Measurements from ENCODE around the gene DENND10.

DENND10 gene

DNA sequence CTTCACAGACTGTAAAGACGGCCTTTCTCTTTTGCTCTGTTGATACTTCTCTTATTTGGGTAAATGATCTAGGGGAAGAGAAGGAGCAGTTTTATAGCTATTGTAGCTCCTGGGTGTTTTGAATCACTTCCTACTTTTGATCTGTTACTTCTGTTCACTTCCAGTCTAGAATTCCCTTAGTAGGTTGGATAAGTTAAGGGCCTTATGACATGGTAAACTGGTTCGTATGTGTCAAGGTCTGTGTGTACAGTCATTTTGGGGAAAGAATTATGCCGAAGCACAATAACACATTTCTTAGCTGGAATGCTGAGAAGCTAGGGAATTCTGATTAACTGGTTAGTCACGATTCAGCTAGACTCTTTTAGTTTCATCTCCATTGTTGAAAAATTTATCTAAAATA, 8.1 kb downstream of the DENND10 start:
- no peak for DNase-seq (ENCODE audit: low read depth, low spot score)
- H3K9me3 ChIP-seq (ENCODE audit: insufficient read depth, low read length): no peaks in the 10 kb centered on the region
- TF ChIP-seq YY1 (IDR thresholded peaks at IDR 0.05; ENCODE audit: insufficient read depth, insufficient read length): no peak
- TF ChIP-seq ZNF274 (IDR thresholded peaks at IDR 0.05; ENCODE audit: low read depth, low read length): no peak
- TF ChIP-seq SUZ12 (IDR thresholded peaks at IDR 0.05; ENCODE audit: extremely low read depth, insufficient read depth, insufficient read length): no peak
- H3K27me3 ChIP-seq (ENCODE audit: insufficient read depth, insufficient read length): no peaks in the 10 kb centered on the region
- no peaks in the 10 kb centered on the region for H3K4me1 ChIP-seq (ENCODE audit: insufficient read depth, insufficient read length)
- peaks cover 40% of the 10 kb centered on the region for H3K36me3 ChIP-seq (ENCODE audit: insufficient read depth, insufficient read length, low read length)
- no peak overlapping the region for H3K9ac ChIP-seq (ENCODE audit: insufficient read length, low read depth)
- H3K4me3 ChIP-seq (ENCODE audit: insufficient read length, low read depth): no peak overlapping the region

DNA sequence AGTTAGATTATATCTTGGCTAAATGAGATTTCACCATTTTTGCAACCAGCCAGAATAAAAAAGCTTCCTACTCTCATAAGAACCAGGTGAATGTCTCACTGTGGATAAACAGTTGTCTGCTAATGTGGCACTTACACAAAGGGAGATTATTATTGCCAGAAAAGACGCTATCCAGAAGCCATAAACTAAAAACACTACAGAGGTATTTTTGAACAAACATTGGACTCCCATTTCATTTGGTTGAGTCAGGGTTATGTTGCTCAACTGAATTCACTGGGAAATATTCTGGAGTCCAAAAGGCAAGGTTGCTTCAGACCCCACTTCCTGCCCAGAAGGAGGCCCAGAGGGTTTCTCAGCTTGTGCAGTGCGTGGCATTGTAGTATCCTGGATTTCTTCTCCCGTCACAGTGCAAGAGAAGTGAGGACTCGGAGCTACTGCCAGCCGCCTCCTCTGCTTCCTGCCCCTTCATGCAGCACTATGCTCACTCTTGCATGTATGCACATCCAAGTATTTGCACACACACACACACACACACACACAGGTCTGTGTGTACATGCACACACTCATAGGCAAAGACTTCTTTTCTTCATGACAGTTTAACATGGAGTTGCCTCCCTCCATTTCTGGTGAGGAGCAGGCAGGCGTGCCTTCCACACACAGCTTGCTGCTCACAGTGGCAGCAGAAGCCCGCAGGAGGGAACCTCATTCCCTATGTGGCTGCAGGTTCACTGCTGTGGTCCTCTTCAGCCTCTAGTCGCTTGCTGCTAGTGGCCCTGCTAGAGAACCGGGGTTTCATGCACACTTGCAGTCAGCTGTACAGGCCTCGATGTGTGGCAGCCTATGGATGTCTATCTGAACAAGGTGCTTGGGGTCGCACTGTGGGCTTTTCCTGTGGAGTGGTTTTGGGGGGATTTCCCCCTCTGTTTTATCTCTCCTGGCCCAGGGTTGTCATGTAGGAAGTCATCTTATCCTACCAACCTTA, 10.1 kb downstream of the DENND10 start:
- H3K4me1 ChIP-seq (ENCODE audit: insufficient read depth, insufficient read length): no peaks in the 10 kb centered on the region
- DNase-seq (ENCODE audit: low read depth, low spot score): no peak
- peaks cover 45% of the 10 kb centered on the region for H3K36me3 ChIP-seq (ENCODE audit: insufficient read depth, insufficient read length, low read length)
- no peaks in the 10 kb centered on the region for H3K27me3 ChIP-seq (ENCODE audit: insufficient read depth, insufficient read length)
- TF ChIP-seq SUZ12 (IDR thresholded peaks at IDR 0.05; ENCODE audit: extremely low read depth, insufficient read depth, insufficient read length): no peak
- TF ChIP-seq ZNF274 (IDR thresholded peaks at IDR 0.05; ENCODE audit: low read depth, low read length): no peak
- no peak for TF ChIP-seq YY1 (IDR thresholded peaks at IDR 0.05; ENCODE audit: insufficient read depth, insufficient read length)
- no peak overlapping the region for H3K4me3 ChIP-seq (ENCODE audit: insufficient read length, low read depth)
- no peaks in the 10 kb centered on the region for H3K9me3 ChIP-seq (ENCODE audit: insufficient read depth, low read length)
- H3K9ac ChIP-seq (ENCODE audit: insufficient read length, low read depth): no peak overlapping the region

DNA sequence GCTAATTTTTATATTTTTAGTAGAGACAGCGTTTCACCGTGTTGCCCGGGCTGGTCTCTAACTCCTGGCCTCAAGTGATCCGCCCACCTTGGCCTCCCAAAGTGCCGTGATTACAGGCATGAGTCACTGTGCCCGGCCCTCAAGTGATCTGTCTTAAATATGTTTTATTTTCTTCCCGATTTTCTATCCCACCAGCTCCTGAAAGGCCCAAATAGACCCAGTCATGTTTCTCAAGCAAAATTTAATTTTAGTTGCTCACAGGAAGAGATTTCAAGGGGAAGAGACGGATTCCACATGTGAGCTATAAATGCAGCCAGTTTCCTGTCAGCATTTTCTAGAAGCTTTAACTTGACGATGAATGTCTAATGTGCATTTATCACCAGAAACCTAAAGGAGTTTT, 12.0 kb downstream of the DENND10 start:
- Histone ChIP-seq H3K9ac (ENCODE audit: insufficient read length, low read depth) (no peak overlapping the region), H3K9me3 (ENCODE audit: insufficient read depth, low read length) (no peaks in the 10 kb centered on the region), H3K4me1 (ENCODE audit: insufficient read depth, insufficient read length) (no peaks in the 10 kb centered on the region), H3K36me3 (ENCODE audit: insufficient read depth, insufficient read length, low read length) (peaks cover 54% of the 10 kb centered on the region), H3K27me3 (ENCODE audit: insufficient read depth, insufficient read length) (no peaks in the 10 kb centered on the region), H3K4me3 (ENCODE audit: insufficient read length, low read depth) (no peak overlapping the region)
- TF ChIP-seq YY1 (IDR thresholded peaks at IDR 0.05; ENCODE audit: insufficient read depth, insufficient read length): no peak
- TF ChIP-seq SUZ12 (IDR thresholded peaks at IDR 0.05; ENCODE audit: extremely low read depth, insufficient read depth, insufficient read length): no peak
- TF ChIP-seq ZNF274 (IDR thresholded peaks at IDR 0.05; ENCODE audit: low read depth, low read length): no peak
- no peak for DNase-seq (ENCODE audit: low read depth, low spot score)

DNA sequence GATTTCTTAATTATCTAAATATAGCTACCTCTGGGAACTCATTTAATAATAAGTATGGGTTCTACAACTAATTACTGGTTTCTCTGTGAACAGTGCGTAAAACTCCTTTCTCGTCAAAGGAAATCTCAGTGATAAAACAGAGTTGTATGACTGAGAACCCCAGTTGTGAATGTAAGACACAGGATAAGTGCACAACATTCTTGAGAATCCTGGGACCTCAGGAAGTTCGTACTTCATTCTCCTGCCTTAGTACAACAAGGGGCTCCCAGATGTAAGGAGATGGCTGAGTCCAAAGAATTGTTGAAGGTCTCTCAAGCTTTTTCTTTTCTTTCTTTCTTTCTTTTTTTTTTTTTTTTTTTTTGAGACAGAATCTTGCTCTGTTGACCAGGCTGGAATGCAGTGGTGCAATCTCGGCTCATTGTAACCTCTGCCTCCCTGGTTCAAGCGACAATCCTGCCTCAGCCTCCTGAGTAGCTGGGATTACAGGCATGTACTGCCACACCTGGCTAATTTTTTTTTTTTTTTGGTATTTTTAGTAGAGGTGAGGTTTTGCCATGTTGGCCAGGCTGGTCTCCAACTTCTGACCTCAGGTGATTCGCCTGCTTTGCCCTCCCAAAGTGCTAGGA, 12.5 kb downstream of the DENND10 start:
- Histone ChIP-seq H3K4me3 (ENCODE audit: insufficient read length, low read depth) (no peak overlapping the region), H3K4me1 (ENCODE audit: insufficient read depth, insufficient read length) (no peaks in the 10 kb centered on the region), H3K9me3 (ENCODE audit: insufficient read depth, low read length) (no peaks in the 10 kb centered on the region), H3K36me3 (ENCODE audit: insufficient read depth, insufficient read length, low read length) (peaks cover 51% of the 10 kb centered on the region), H3K9ac (ENCODE audit: insufficient read length, low read depth) (no peak overlapping the region), H3K27me3 (ENCODE audit: insufficient read depth, insufficient read length) (no peaks in the 10 kb centered on the region)
- DNase-seq (ENCODE audit: low read depth, low spot score): no peak
- TF ChIP-seq ZNF274 (IDR thresholded peaks at IDR 0.05; ENCODE audit: low read depth, low read length) (no peak), SUZ12 (IDR thresholded peaks at IDR 0.05; ENCODE audit: extremely low read depth, insufficient read depth, insufficient read length) (no peak), YY1 (IDR thresholded peaks at IDR 0.05; ENCODE audit: insufficient read depth, insufficient read length) (no peak)

DNA sequence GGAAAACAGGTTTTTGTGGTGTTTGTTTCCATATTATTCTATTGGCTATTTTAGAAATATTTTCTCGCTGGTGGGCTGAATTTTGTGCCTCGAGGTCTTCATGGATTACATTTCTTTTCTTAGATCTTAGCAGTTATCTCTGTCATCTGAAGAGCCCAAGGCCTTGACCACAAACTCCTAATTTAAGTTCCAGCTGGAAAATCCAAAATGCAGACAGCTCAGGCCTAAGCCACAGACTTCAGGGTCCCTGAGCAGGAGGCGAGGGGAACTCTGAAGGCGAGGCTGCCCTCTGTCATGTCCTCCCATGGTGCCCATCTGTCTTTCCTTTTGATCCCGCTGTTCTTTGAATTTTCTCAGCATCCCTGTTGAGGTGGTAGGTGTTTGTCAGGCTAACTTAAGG, 14.3 kb downstream of the DENND10 start:
- DNase-seq (ENCODE audit: low read depth, low spot score): no peak
- Histone ChIP-seq H3K36me3 (ENCODE audit: insufficient read depth, insufficient read length, low read length) (peaks cover 51% of the 10 kb centered on the region), H3K27me3 (ENCODE audit: insufficient read depth, insufficient read length) (no peaks in the 10 kb centered on the region), H3K9me3 (ENCODE audit: insufficient read depth, low read length) (no peaks in the 10 kb centered on the region), H3K4me1 (ENCODE audit: insufficient read depth, insufficient read length) (no peaks in the 10 kb centered on the region), H3K9ac (ENCODE audit: insufficient read length, low read depth) (no peak overlapping the region), H3K4me3 (ENCODE audit: insufficient read length, low read depth) (no peak overlapping the region)
- TF ChIP-seq YY1 (IDR thresholded peaks at IDR 0.05; ENCODE audit: insufficient read depth, insufficient read length): no peak
- TF ChIP-seq ZNF274 (IDR thresholded peaks at IDR 0.05; ENCODE audit: low read depth, low read length): no peak
- no peak for TF ChIP-seq SUZ12 (IDR thresholded peaks at IDR 0.05; ENCODE audit: extremely low read depth, insufficient read depth, insufficient read length)

DNA sequence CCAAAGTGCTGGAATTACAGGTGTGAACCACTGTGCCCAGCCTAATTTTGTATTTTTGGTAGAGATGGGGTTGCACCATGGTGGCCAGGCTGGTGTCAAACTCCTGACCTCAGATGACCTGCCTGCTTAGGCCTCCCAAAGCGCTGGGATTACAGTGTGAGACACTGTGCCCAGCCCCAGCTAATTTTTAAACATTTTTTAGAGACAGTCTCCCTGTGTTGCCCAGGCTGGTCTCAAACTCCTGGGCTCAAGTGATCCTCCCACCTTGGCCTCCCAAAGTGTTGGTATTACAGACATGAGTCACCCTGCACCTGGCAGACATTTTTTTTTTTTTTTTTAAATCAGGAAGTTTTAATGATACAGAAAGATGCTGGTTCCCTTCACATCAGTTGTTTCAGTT, 15.5 kb downstream of the DENND10 start:
- TF ChIP-seq ZNF274 (IDR thresholded peaks at IDR 0.05; ENCODE audit: low read depth, low read length) (no peak), YY1 (IDR thresholded peaks at IDR 0.05; ENCODE audit: insufficient read depth, insufficient read length) (no peak), SUZ12 (IDR thresholded peaks at IDR 0.05; ENCODE audit: extremely low read depth, insufficient read depth, insufficient read length) (no peak)
- no peak overlapping the region for H3K4me3 ChIP-seq (ENCODE audit: insufficient read length, low read depth)
- H3K36me3 ChIP-seq (ENCODE audit: insufficient read depth, insufficient read length, low read length): peaks cover 49% of the 10 kb centered on the region
- H3K27me3 ChIP-seq (ENCODE audit: insufficient read depth, insufficient read length): no peaks in the 10 kb centered on the region
- no peaks in the 10 kb centered on the region for H3K9me3 ChIP-seq (ENCODE audit: insufficient read depth, low read length)
- H3K4me1 ChIP-seq (ENCODE audit: insufficient read depth, insufficient read length): no peaks in the 10 kb centered on the region
- H3K9ac ChIP-seq (ENCODE audit: insufficient read length, low read depth): no peak overlapping the region
- DNase-seq (ENCODE audit: low read depth, low spot score): no peak

DNA sequence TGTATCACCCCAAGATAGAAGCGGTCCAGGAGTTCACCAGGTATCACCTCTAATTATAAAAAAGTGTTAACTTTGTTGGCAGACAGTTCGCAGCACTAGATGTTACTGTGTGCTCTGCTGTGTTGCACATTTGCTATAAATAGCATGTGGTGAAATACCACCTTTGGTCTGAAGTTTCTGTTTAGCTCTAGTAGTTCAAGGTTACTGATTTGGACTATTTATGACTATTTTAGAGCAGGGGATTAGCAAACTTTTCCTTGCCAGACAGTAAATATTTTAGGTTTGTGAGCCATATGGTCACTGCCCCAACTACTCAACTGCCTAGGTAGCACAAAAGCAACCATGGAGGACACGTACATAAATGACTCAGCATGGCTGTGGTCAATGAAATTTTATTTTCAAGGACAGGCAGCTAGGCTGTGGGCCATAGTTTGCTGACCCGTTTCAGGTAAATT, 16.5 kb downstream of the DENND10 start:
- Histone ChIP-seq H3K4me3 (ENCODE audit: insufficient read length, low read depth) (no peak overlapping the region), H3K9ac (ENCODE audit: insufficient read length, low read depth) (no peak overlapping the region), H3K36me3 (ENCODE audit: insufficient read depth, insufficient read length, low read length) (peaks cover 51% of the 10 kb centered on the region), H3K27me3 (ENCODE audit: insufficient read depth, insufficient read length) (no peaks in the 10 kb centered on the region), H3K4me1 (ENCODE audit: insufficient read depth, insufficient read length) (no peaks in the 10 kb centered on the region), H3K9me3 (ENCODE audit: insufficient read depth, low read length) (no peaks in the 10 kb centered on the region)
- DNase-seq (ENCODE audit: low read depth, low spot score): no peak
- TF ChIP-seq SUZ12 (IDR thresholded peaks at IDR 0.05; ENCODE audit: extremely low read depth, insufficient read depth, insufficient read length): no peak
- TF ChIP-seq YY1 (IDR thresholded peaks at IDR 0.05; ENCODE audit: insufficient read depth, insufficient read length): no peak
- no peak for TF ChIP-seq ZNF274 (IDR thresholded peaks at IDR 0.05; ENCODE audit: low read depth, low read length)

Data from NT2/D1 (cell line).